Measurements from ENCODE around the gene TRMT2A.

TRMT2A gene

GRCh38 chr22:20096574-20097420 lies 20.2 kb downstream of the TRMT2A start:
- Histone ChIP-seq H3K4me1 (ENCODE audit: control insufficient read depth in 1 of 2, insufficient read depth in 1 of 2, low read depth in 1 of 2, low read length in 1 of 2) (no peaks in the 10 kb centered on the region), H3K4me3 (ENCODE audit: low read depth in 1 of 2, low read length in 1 of 2) (no peak overlapping the region), H3K27ac (no peak overlapping the region), H3K36me3 (peaks cover 78% of the 10 kb centered on the region), H3K9me3 (no peaks in the 10 kb centered on the region), H3K27me3 (no peaks in the 10 kb centered on the region)
- no peak for TF ChIP-seq CTCF (IDR thresholded peaks at IDR 0.05)

- H3K4me1 ChIP-seq (ENCODE audit: control insufficient read depth in 1 of 2, insufficient read depth in 1 of 2, low read depth in 1 of 2, low read length in 1 of 2): no peaks in the 10 kb centered on the region
Measured at GRCh38 chr22:20095521-20095920, 21.5 kb downstream of the TRMT2A start.

GRCh38 chr22:20094197-20094807 lies 22.7 kb downstream of the TRMT2A start:
- Histone ChIP-seq H3K9me3 (no peaks in the 10 kb centered on the region), H3K36me3 (peaks cover 78% of the 10 kb centered on the region), H3K27ac (no peak overlapping the region), H3K4me3 (ENCODE audit: low read depth in 1 of 2, low read length in 1 of 2) (no peak overlapping the region), H3K27me3 (no peaks in the 10 kb centered on the region), H3K4me1 (ENCODE audit: control insufficient read depth in 1 of 2, insufficient read depth in 1 of 2, low read depth in 1 of 2, low read length in 1 of 2) (no peaks in the 10 kb centered on the region)
- TF ChIP-seq CTCF (IDR thresholded peaks at IDR 0.05): no peak

More at GRCh38 chr22:20095521-20095920, 21.5 kb downstream of the TRMT2A start:
- Histone ChIP-seq H3K4me3 (ENCODE audit: low read depth in 1 of 2, low read length in 1 of 2) (no peak overlapping the region), H3K27ac (no peak overlapping the region), H3K27me3 (no peaks in the 10 kb centered on the region), H3K36me3 (peaks cover 77% of the 10 kb centered on the region), H3K9me3 (no peaks in the 10 kb centered on the region)
- TF ChIP-seq CTCF (IDR thresholded peaks at IDR 0.05): no peak

- no peak overlapping the region for H3K27ac ChIP-seq
- H3K4me1 ChIP-seq (ENCODE audit: control insufficient read depth in 1 of 2, insufficient read depth in 1 of 2, low read depth in 1 of 2, low read length in 1 of 2): no peaks in the 10 kb centered on the region
- H3K27me3 ChIP-seq: no peaks in the 10 kb centered on the region
- no peaks in the 10 kb centered on the region for H3K9me3 ChIP-seq
- H3K4me3 ChIP-seq (ENCODE audit: low read depth in 1 of 2, low read length in 1 of 2): no peak overlapping the region
- no peak for TF ChIP-seq CTCF (IDR thresholded peaks at IDR 0.05)
- H3K36me3 ChIP-seq: peaks cover 78% of the 10 kb centered on the region
Measured at GRCh38 chr22:20093418-20094196, 23.4 kb downstream of the TRMT2A start.

- Histone ChIP-seq H3K27ac (no peak overlapping the region), H3K27me3 (no peaks in the 10 kb centered on the region), H3K9me3 (no peaks in the 10 kb centered on the region), H3K4me3 (ENCODE audit: low read depth in 1 of 2, low read length in 1 of 2) (no peak overlapping the region), H3K36me3 (peaks cover 87% of the 10 kb centered on the region), H3K4me1 (ENCODE audit: control insufficient read depth in 1 of 2, insufficient read depth in 1 of 2, low read depth in 1 of 2, low read length in 1 of 2) (no peaks in the 10 kb centered on the region)
- TF ChIP-seq CTCF (IDR thresholded peaks at IDR 0.05): no peak
Measured at GRCh38 chr22:20092477-20092854, 24.6 kb downstream of the TRMT2A start.

All from neutrophil (primary cell).